GM12801 (cell line): Measurements from ENCODE around the gene INHBA.

Source experiments
- CTCF ChIP-seq: IDR thresholded peaks from one replicate; pipeline ENCODE4 v1.5.1; 2011; ENCODE audit warnings: control low read depth; ENCODE audit not compliant: insufficient read length; ENCODE audit errors: extremely low read depth

Gene INHBA

GRCh38 chr7:41730161-41730560 lies 27.3 kb upstream of the INHBA start:
- TF ChIP-seq CTCF, result no peak

- no peak for TF ChIP-seq CTCF
These were observed 26.2 kb upstream of the INHBA start for GRCh38 chr7:41729059-41729458.

DNA sequence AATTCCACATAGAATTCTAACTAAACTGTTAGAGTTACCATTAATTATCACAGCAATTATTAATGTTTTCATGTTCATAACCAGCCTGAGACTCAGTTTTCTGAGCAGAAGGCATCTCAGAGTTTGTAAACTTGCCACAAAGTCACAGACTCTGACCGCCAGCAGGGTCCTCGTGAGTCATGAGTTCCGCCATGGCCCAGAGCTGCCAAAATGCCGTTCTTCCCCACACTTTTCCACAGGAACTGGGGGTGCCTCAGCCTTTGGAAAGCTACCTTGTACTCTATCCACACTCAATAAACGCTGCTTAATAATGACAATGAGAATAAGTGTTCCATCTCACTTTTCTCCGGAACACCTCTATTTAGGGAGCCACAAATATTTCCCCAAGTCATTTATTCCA lies 22.1 kb upstream of the INHBA start:
- TF ChIP-seq CTCF, result no peak

GRCh38 chr7:41720886-41721285 lies 18.0 kb upstream of the INHBA start:
- TF ChIP-seq CTCF, result no peak

DNA sequence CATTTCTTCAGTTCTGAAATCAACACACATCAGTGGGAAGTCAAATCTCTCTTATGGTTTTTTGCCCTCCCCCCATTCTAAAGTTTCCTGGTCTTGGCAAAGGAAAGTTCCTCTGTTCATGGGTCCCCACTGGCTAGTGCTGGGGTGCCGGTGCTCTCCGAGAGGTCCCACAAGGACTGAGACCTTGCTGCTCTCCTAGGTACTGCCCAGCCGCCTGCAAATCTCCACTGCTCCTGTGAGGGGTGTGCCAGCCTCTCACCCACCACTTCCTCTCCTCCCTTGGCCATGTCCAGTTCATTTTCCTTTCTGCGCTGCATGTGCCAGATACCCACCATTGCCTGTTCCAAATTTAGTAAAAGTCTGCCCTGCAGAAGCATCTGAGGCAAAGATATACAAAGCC lies 17.2 kb upstream of the INHBA start:
- TF ChIP-seq CTCF, result no peak

DNA sequence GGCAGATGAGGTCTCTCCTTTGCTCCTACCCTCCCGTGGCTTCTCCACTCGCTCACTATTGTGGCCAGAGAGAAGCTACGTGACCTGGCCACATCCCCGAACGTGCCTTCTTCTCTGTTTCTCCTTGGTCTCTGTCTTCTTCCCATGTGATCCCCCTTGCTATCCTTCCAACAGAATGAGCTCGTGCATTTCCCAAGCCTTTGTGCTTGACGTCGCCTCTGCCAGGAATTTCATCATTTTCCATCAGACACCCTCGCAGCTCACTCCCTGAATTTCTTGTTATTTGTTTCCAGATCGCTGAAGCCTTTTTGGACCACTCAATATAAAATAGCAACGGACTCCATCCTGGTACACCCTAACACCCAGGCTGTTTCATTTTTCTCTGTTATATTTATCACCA lies 13.8 kb upstream of the INHBA start:
- TF ChIP-seq CTCF, result no peak

DNA sequence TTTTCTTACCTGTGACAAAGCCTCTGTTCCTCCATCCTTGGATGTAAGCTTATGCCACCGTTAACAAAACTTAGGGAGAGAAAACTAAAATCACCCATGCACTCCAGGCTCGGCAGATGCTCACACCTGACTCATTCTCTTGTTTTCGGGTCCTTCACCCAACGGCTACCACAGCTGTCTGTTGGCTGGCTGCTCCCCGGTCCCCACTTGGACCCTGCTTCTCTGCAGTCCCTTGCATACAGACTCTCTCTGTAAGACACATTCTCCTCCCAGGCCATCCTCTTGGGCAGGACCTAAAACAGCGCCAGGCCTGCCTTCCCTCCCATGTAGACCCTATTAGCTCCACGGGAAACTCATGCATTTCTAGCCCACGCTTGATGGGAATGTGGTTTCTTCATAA lies 12.1 kb upstream of the INHBA start:
- no peak for TF ChIP-seq CTCF
